ENCODE measurements around the gene MAP3K6. TPM values are rescaled to one million over a fixed set of nuclear protein-coding genes. Genes with fewer than 3 reads are reported as not detected.
A peak's percentile ranks its signal among the peaks of the same experiment; 100 is the strongest.

MAP3K6 gene
- total RNA-seq, 1 donor from 2014 or later = 1.1 TPM

- H3K4me1 Mint-ChIP-seq (ENCODE audit: low read depth) = no peaks in the 10 kb centered on the region
These were observed 16.4 kb upstream of the MAP3K6 start, which contains the start of gene CD164L2 for GRCh38 chr1:27383039-27383605. CD164L2 (minus strand) TSS chr1:27383333; CDS start chr1:27383239, 94 bp downstream.

GRCh38 chr1:27381969-27382762, 15.4 kb upstream of the MAP3K6 start:
- H3K4me1 Mint-ChIP-seq (ENCODE audit: low read depth) = no peaks in the 10 kb centered on the region
- no peak for DNase-seq (ENCODE audit: low spot score, unreplicated experiment)
- H3K4me3 Mint-ChIP-seq (ENCODE audit: low read depth) = no peak overlapping the region
- H3K27ac Mint-ChIP-seq = no peak overlapping the region
- no peaks in the 10 kb centered on the region for H3K9me3 Mint-ChIP-seq (ENCODE audit: low read depth)
- no peaks in the 10 kb centered on the region for H3K36me3 Mint-ChIP-seq (ENCODE audit: insufficient read depth)
- TF ChIP-seq CTCF (IDR thresholded peaks at IDR 0.05; ENCODE audit: unreplicated experiment) = no peak
- peaks cover 32% of the 10 kb centered on the region for H3K27me3 Mint-ChIP-seq

More at GRCh38 chr1:27383039-27383605, 16.4 kb upstream of the MAP3K6 start, which contains the start of gene CD164L2:
- no peaks in the 10 kb centered on the region for H3K9me3 Mint-ChIP-seq (ENCODE audit: low read depth)
- no peaks in the 10 kb centered on the region for H3K36me3 Mint-ChIP-seq (ENCODE audit: insufficient read depth)
- no peak within 1 kb of the TSS for H3K4me3 Mint-ChIP-seq (ENCODE audit: low read depth)
- no peak within 1 kb of the TSS for H3K27ac Mint-ChIP-seq
- TF ChIP-seq CTCF (IDR thresholded peaks at IDR 0.05; ENCODE audit: unreplicated experiment) = no peak
- H3K27me3 Mint-ChIP-seq = peaks cover 33% of the 10 kb centered on the region
- peak; percentile 61 for DNase-seq (ENCODE audit: low spot score, unreplicated experiment)

- TF ChIP-seq CTCF (IDR thresholded peaks at IDR 0.05; ENCODE audit: unreplicated experiment) = no peak
- H3K27ac Mint-ChIP-seq = no peak overlapping the region
- no peaks in the 10 kb centered on the region for H3K9me3 Mint-ChIP-seq (ENCODE audit: low read depth)
- no peak overlapping the region for H3K4me3 Mint-ChIP-seq (ENCODE audit: low read depth)
- peaks cover 24% of the 10 kb centered on the region for H3K27me3 Mint-ChIP-seq
- no peak for DNase-seq (ENCODE audit: low spot score, unreplicated experiment)
- no peaks in the 10 kb centered on the region for H3K4me1 Mint-ChIP-seq (ENCODE audit: low read depth)
- H3K36me3 Mint-ChIP-seq (ENCODE audit: insufficient read depth) = no peaks in the 10 kb centered on the region
These were observed 14.3 kb upstream of the MAP3K6 start for GRCh38 chr1:27380766-27381733.

- H3K9me3 Mint-ChIP-seq (ENCODE audit: low read depth) = no peaks in the 10 kb centered on the region
- H3K4me1 Mint-ChIP-seq (ENCODE audit: low read depth) = no peaks in the 10 kb centered on the region
- H3K36me3 Mint-ChIP-seq (ENCODE audit: insufficient read depth) = no peaks in the 10 kb centered on the region
- no peak for TF ChIP-seq CTCF (IDR thresholded peaks at IDR 0.05; ENCODE audit: unreplicated experiment)
- peaks cover 26% of the 10 kb centered on the region for H3K27me3 Mint-ChIP-seq
- no peak overlapping the region for H3K27ac Mint-ChIP-seq
- DNase-seq (ENCODE audit: low spot score, unreplicated experiment) = no peak
- no peak overlapping the region for H3K4me3 Mint-ChIP-seq (ENCODE audit: low read depth)
These were observed 13.5 kb upstream of the MAP3K6 start for GRCh38 chr1:27380224-27380623.
